ENCODE data around the gene SLC12A7.

The SLC12A7 gene

GRCh38 chr5:1078206-1078605 lies 33.7 kb downstream of the SLC12A7 start (continued):
- no peak for TF ChIP-seq ZNF571 (tag by site-specific recombination; IDR thresholded peaks at IDR 0.05)
- no peak for TF ChIP-seq ZNF248 (tag by site-specific recombination; IDR thresholded peaks at IDR 0.05)
- TF ChIP-seq WT1 (tag by site-specific recombination; IDR thresholded peaks at IDR 0.05), result no peak
- TF ChIP-seq ZNF423 (tag by site-specific recombination; IDR thresholded peaks at IDR 0.05), result no peak
- no peak for TF ChIP-seq CTCF (tag by site-specific recombination; IDR thresholded peaks at IDR 0.05)
- no peak for TF ChIP-seq ZNF223 (tag by site-specific recombination; IDR thresholded peaks at IDR 0.05)
- TF ChIP-seq ZNF792 (tag by site-specific recombination; IDR thresholded peaks at IDR 0.05), result no peak
- no peak for TF ChIP-seq HOXA7 (CRISPR knock-in tag; IDR thresholded peaks at IDR 0.05; ENCODE audit: borderline replicate concordance)
- no peak for TF ChIP-seq KLF10 (tag by site-specific recombination; IDR thresholded peaks at IDR 0.05)
- no peak for TF ChIP-seq ZNF292 (tag by site-specific recombination; IDR thresholded peaks at IDR 0.05; ENCODE audit: borderline replicate concordance, low read depth)

GRCh38 chr5:1077491-1078020 lies 34.3 kb downstream of the SLC12A7 start:
- Histone ChIP-seq H3K4me3 (ENCODE audit: low read depth, low read length) (no peak overlapping the region), H3K4me1 (ENCODE audit: control insufficient read depth, insufficient read depth, low read length) (no peaks in the 10 kb centered on the region), H3K36me3 (ENCODE audit: control insufficient read depth in 2 of 2, insufficient read depth in 1 of 2, low read length in 2 of 2) (peaks cover 0 to 54% of the 10 kb centered on the region in 2 experiments; a peak in 2 of 3 replicates), H3K9me3 (ENCODE audit: control insufficient read depth, insufficient read depth, low read depth, low read length) (no peaks in the 10 kb centered on the region), H3K27ac (ENCODE audit: extremely low read depth, low read depth, low read length) (no peak overlapping the region)
- ChIA-PET CTCF (interaction anchor here (1.0 kb wide), 1 partner anchor 154 kb away, joined by 3 read pairs; no protein-coding TSS in a partner anchor), POLR2A (no interaction called here)
- TF ChIP-seq YY2 (tag by site-specific recombination; IDR thresholded peaks at IDR 0.05), result no peak
- no peak for TF ChIP-seq ZSCAN23 (tag by site-specific recombination; IDR thresholded peaks at IDR 0.05)
- no peak for TF ChIP-seq ZNF707 (tag by site-specific recombination; IDR thresholded peaks at IDR 0.05)
- TF ChIP-seq ZNF473 (tag by site-specific recombination; IDR thresholded peaks at IDR 0.05), result no peak
- TF ChIP-seq MZF1 (tag by site-specific recombination; IDR thresholded peaks at IDR 0.05; ENCODE audit: borderline replicate concordance), result no peak
- TF ChIP-seq ZNF768 (tag by site-specific recombination; IDR thresholded peaks at IDR 0.05), result no peak
- TF ChIP-seq ZNF398 (tag by site-specific recombination; IDR thresholded peaks at IDR 0.05), result no peak
- TF ChIP-seq KLF9 (tag by site-specific recombination; IDR thresholded peaks at IDR 0.05; ENCODE audit: low read depth), result no peak
- TF ChIP-seq ZNF621 (tag by site-specific recombination; IDR thresholded peaks at IDR 0.05), result no peak
- no peak for TF ChIP-seq BCL11B (tag by site-specific recombination; IDR thresholded peaks at IDR 0.05; ENCODE audit: low read depth)

GRCh38 chr5:1077026-1077425 lies 34.8 kb downstream of the SLC12A7 start:
- no peak overlapping the region for H3K4me3 ChIP-seq (ENCODE audit: low read depth, low read length)
- peaks cover 0 to 54% of the 10 kb centered on the region in 2 experiments; a peak in 2 of 3 replicates for H3K36me3 ChIP-seq (ENCODE audit: control insufficient read depth in 2 of 2, insufficient read depth in 1 of 2, low read length in 2 of 2)
- POLR2A ChIA-PET, result no interaction called here
- no peaks in the 10 kb centered on the region for H3K9me3 ChIP-seq (ENCODE audit: control insufficient read depth, insufficient read depth, low read depth, low read length)
- CTCF ChIA-PET, result interaction anchor here (1.0 kb wide), 1 partner anchor 153 kb away, joined by 3 read pairs; no protein-coding TSS in a partner anchor
- TF ChIP-seq ZNF350 (tag by site-specific recombination; IDR thresholded peaks at IDR 0.05) (no peak), ZNF416 (tag by site-specific recombination; IDR thresholded peaks at IDR 0.05) (no peak), ZIC2 (tag by site-specific recombination; IDR thresholded peaks at IDR 0.05) (no peak), ZNF19 (tag by site-specific recombination; IDR thresholded peaks at IDR 0.05; ENCODE audit: low read depth) (no peak)
- no peak overlapping the region for H3K27ac ChIP-seq (ENCODE audit: extremely low read depth, low read depth, low read length)
- H3K4me1 ChIP-seq (ENCODE audit: control insufficient read depth, insufficient read depth, low read length), result no peaks in the 10 kb centered on the region
